Colonic mucosa (tissue), 4 donors: ENCODE measurements around the gene STAMBP. TPM values are rescaled to one million over a fixed set of nuclear protein-coding genes. Genes with fewer than 3 reads are reported as not detected.

Experiments used
- DNase-seq: peaks from one replicate; pipeline ENCODE4 v3.0.0-alpha.2; 2020
- H3K27ac ChIP-seq: fragments of 200-600 bp; one replicate; pipeline ENCODE4 v1.8.0; 2021
- H3K27me3 ChIP-seq: fragments of 200-600 bp; one replicate; pipeline ENCODE4 v1.8.0; 2021
- H3K36me3 ChIP-seq: fragments of 200-600 bp; one replicate; pipeline ENCODE4 v1.8.0; 2021
- H3K4me1 ChIP-seq: fragments of 200-600 bp; one replicate; pipeline ENCODE4 v1.8.0; 2021; ENCODE audit warnings: mild to moderate bottlenecking
- H3K4me3 ChIP-seq: fragments of 200-600 bp; one replicate; pipeline ENCODE4 v1.8.0; 2021
- H3K9ac ChIP-seq, 2 donors: one replicate each; pipeline ENCODE4 v1.7.0; 2013; ENCODE audit warnings: control low read depth in 2 of 2, low read depth in 2 of 2, low read length in 2 of 2
- H3K9me3 ChIP-seq: fragments of 200-600 bp; one replicate; pipeline ENCODE4 v1.8.0; 2021
- CTCF ChIP-seq: fragments of 200-600 bp; IDR thresholded peaks from one replicate; pipeline ENCODE4 v1.8.0; 2022; ENCODE audit warnings: antibody characterized with exemption, mild to moderate bottlenecking
- intact Hi-C: fragments of 100-400 bp; cut with DNase I; formaldehyde crosslinking; loops from one replicate; pipeline ENCODE4 v1.14.1; 2022
- total RNA-seq, 2 donors: library from RNA; stranded (reverse); fragmentation: NEBNext Ultra II Directional in 1 of 2; extraction: Animal tissue kit (Norgen Biotek cat#: 25700) in 1 of 2; gene quantifications; one replicate each; pipeline ENCODE4 v1.2.1, GENCODE V29; 2021
- donor health status: healthy.
- donor health status: DM: no; HTN: no; CAD: no.
- donor health status: DM: no; HTN: no; CAD: no.

STAMBP gene
- total RNA-seq, 2 donors from 2014 or later = 49.5 to 54.7 TPM

GRCh38 chr2:73907840-73908452 lies 79.2 kb downstream of the STAMBP start:
- H3K9ac ChIP-seq = no peak overlapping the region
- intact Hi-C loops = no loop called here
- H3K9me3 ChIP-seq = no peaks in the 10 kb centered on the region
- TF ChIP-seq CTCF = no peak
- peak; percentile 42 for DNase-seq
- H3K27ac ChIP-seq = no peak overlapping the region
- H3K27me3 ChIP-seq = no peaks in the 10 kb centered on the region
- H3K4me3 ChIP-seq = no peak overlapping the region
- H3K4me1 ChIP-seq = no peaks in the 10 kb centered on the region
- H3K36me3 ChIP-seq = no peaks in the 10 kb centered on the region

- Histone ChIP-seq H3K4me3 (no peak overlapping the region), H3K36me3 (no peaks in the 10 kb centered on the region), H3K9me3 (no peaks in the 10 kb centered on the region), H3K27ac (no peak overlapping the region), H3K9ac (no peak overlapping the region), H3K27me3 (no peaks in the 10 kb centered on the region), H3K4me1 (no peaks in the 10 kb centered on the region)
- intact Hi-C loops = no loop called here
- no peak for TF ChIP-seq CTCF
- DNase-seq = no peak
Observed at GRCh38 chr2:73908689-73909652, 80.2 kb downstream of the STAMBP start.

GRCh38 chr2:73910873-73911547 lies 82.2 kb downstream of the STAMBP start:
- intact Hi-C loops = no loop called here
- TF ChIP-seq CTCF = no peak
- H3K27ac ChIP-seq = no peak overlapping the region

DNA sequence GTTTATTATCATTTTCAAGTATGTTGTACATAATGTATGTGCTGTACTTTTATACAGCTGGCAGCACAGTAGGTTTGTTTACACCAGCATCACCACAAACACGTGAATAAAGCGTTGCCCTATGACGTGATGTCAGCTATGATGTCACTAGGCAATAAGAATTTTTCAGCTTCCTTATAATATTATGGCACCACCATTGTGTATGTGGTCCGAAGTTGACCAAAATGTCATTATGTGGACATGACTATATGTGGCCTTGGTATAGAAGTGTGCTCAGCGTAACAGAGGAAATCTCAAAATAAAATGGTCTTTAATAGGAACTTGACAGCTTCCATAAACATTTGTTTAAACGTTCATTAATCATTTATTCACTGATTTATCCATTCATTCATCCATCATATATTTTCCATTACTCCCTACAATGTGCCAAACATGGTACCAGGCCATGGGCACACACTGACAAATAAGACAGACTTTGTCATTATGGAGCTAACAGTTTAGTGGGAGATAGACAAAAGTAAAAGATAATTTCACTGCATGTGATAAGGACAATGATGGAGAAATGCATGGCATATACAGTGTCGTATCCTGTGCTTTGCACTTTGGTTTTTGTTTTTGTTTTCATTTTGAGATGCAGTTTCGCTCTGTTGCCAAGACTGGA lies 82.9 kb downstream of the STAMBP start:
- no peak overlapping the region for H3K27ac ChIP-seq
- intact Hi-C loops = no loop called here
- H3K4me1 ChIP-seq = no peaks in the 10 kb centered on the region
- DNase-seq = no peak
- no peak overlapping the region for H3K9ac ChIP-seq
- no peaks in the 10 kb centered on the region for H3K27me3 ChIP-seq
- no peaks in the 10 kb centered on the region for H3K36me3 ChIP-seq
- H3K9me3 ChIP-seq = no peaks in the 10 kb centered on the region
- H3K4me3 ChIP-seq = no peak overlapping the region
- TF ChIP-seq CTCF = no peak

More at GRCh38 chr2:73910873-73911547, 82.2 kb downstream of the STAMBP start:
- no peaks in the 10 kb centered on the region for H3K27me3 ChIP-seq
- H3K9ac ChIP-seq = no peak overlapping the region
- no peak for DNase-seq
- H3K36me3 ChIP-seq = no peaks in the 10 kb centered on the region
- H3K9me3 ChIP-seq = no peaks in the 10 kb centered on the region
- no peaks in the 10 kb centered on the region for H3K4me1 ChIP-seq
- H3K4me3 ChIP-seq = no peak overlapping the region
